Measurements from ENCODE around the gene TBCCD1. TPM values are rescaled to one million over a fixed set of nuclear protein-coding genes. Genes with fewer than 3 reads are reported as not detected.
"Not testable (repeated sequence)": the region's sequence is repeated elsewhere in the genome, so short reads cannot be mapped to it uniquely, and the experiment has no call there.

TBCCD1 gene
- total RNA-seq, 1 donor from 2014 or later, result 6.4 TPM

DNA sequence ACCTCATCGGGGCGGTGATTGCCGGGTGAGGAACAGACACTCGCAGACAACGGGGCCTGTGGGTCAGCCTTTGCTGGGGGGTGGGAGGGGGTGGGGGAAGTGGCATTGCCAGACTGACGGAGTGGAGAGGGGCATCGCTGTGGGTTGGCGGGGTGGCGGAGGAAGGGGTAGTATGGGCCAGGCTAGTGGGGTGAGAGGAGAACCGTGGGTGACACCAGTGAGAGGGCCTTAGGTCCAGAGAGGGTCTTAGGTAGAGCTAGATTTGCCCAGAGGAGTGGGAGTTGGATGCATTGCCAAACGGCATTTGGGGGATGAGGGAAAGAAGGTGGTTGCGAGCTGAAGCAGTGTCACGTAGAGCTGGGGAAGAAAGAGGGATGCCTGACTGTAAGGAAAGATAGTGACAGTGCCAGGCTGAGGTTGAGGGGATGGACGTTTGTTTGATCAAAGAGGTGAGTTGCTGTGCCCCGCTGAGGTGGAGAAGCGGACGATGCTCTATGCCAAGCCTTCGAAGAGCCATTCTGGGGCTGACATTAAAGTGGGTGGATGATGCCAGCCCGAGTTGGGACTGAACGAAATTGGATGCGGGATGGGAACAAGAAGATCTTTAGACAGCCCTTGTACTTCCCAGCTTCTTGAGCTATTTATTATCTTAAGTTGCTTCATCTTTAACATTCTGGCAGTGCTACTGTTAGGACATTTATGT lies 4.0 kb upstream of the TBCCD1 start:
- Histone ChIP-seq H3K27ac (peak overlapping the region; percentile 93 to 97), H3K4me3 (peak overlapping the region; percentile 98 to 99), H3K36me3 (peaks cover 11 to 35% of the 10 kb centered on the region in 2 donors), H3K27me3 (no peaks in the 10 kb centered on the region), H3K9me3 (no peaks in the 10 kb centered on the region), H3K4me1 (peaks cover 0 to 17% of the 10 kb centered on the region in 2 donors)
- DNase-seq (ENCODE audit: low spot score in 2 of 2), result no peak
- intact Hi-C loops (cut with DNase I), result loop anchor here (1.0 to 5.0 kb wide), 3 partner anchors 212 to 633 kb away; partner anchors contain the start of genes EIF4A2, ETV5 and TRA2B
- TF ChIP-seq, protein P1, sequence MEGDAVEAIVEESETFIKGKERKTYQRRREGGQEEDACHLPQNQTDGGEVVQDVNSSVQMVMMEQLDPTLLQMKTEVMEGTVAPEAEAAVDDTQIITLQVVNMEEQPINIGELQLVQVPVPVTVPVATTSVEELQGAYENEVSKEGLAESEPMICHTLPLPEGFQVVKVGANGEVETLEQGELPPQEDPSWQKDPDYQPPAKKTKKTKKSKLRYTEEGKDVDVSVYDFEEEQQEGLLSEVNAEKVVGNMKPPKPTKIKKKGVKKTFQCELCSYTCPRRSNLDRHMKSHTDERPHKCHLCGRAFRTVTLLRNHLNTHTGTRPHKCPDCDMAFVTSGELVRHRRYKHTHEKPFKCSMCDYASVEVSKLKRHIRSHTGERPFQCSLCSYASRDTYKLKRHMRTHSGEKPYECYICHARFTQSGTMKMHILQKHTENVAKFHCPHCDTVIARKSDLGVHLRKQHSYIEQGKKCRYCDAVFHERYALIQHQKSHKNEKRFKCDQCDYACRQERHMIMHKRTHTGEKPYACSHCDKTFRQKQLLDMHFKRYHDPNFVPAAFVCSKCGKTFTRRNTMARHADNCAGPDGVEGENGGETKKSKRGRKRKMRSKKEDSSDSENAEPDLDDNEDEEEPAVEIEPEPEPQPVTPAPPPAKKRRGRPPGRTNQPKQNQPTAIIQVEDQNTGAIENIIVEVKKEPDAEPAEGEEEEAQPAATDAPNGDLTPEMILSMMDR (IDR thresholded peaks at IDR 0.05), result no peak

DNA sequence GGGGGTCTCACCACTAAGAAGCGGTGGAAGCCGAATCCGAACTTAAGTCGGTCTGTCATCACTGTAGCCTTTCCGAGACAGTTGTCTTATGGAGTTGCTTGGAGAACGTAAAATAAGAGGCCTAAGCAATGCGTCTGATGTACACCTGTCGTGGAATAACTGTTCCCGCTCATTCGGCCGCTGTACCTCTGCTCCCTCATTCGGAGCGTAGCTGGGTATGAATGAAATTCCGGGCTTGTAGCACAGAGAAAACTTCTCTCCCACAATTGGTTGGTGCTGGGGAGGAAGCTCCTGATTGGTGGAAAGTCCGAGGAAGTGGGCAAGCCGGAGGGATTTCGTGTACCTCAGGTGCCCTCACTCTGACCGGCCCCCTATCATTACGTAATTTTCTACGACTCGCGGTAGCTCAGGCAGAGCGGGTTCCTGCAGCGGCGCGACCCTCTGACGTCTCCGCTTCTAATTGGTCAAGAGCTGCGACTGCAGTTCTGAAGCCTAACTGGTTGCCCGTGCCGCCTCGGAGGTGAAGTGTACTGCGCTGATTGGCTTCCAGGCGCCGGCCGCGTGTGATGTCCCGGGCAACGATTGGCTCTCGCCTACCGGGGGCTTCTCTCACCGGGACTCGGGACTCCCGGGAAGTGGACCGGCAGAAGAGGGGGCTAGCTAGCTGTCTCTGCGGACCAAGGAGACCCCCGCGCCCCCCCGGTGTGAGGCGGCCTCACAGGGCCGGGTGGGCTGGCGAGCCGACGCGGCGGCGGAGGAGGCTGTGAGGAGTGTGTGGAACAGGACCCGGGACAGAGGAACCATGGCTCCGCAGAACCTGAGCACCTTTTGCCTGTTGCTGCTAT lies 3.2 kb upstream of the TBCCD1 start, which contains the start of gene DNAJB11:
Gene DNAJB11 (plus strand): TSS at position 625 of the 845 bp plus-strand sequence. CDS start 178 bp downstream, at position 803.
- Histone ChIP-seq H3K27me3 (no peaks in the 10 kb centered on the region), H3K4me1 (peaks cover 0 to 21% of the 10 kb centered on the region in 2 donors), H3K4me3 (peak within 1 kb of the TSS; percentile 98 to 99), H3K9me3 (no peaks in the 10 kb centered on the region), H3K36me3 (peaks cover 6 to 27% of the 10 kb centered on the region in 2 donors), H3K27ac (peak within 1 kb of the TSS; percentile 93 to 97)
- TF ChIP-seq, protein P1 (IDR thresholded peaks at IDR 0.05), result no peak
- intact Hi-C loops (cut with DNase I), result loop anchor here (1.0 to 5.0 kb wide), 3 partner anchors 212 to 632 kb away; partner anchors contain the start of genes EIF4A2, ETV5 and TRA2B
- DNase-seq (ENCODE audit: low spot score in 2 of 2), result peak; percentile 97 to 100

DNA sequence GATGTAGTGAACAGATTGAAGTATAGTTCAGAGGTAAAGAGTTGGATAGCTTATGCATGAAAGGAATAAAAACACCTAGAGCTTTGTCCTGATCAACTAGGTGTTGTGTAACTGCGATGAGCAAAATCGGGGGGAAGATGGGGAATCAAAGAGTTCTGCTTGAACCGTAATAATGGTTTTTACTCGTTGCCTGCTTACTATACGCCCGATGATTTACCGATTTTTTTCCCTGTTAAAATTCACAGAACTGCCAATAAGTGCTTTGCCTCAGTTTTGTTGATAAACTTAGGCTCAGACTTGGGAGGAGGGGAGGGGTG lies 2.6 kb upstream of the TBCCD1 start:
- H3K27ac ChIP-seq, result peak overlapping the region; percentile 24 to 35
- peaks cover 6 to 25% of the 10 kb centered on the region in 2 donors for H3K36me3 ChIP-seq
- no peaks in the 10 kb centered on the region for H3K9me3 ChIP-seq
- peak overlapping the region; percentile 53 to 61 for H3K4me3 ChIP-seq
- intact Hi-C loops (cut with DNase I), result loop anchor here (1.0 to 10.0 kb wide), 5 partner anchors 213 to 1285 kb away; partner anchors contain the start of genes EIF4A2, ETV5, SENP2 and TRA2B
- H3K4me1 ChIP-seq, result peaks cover 0 to 21% of the 10 kb centered on the region in 2 donors
- no peaks in the 10 kb centered on the region for H3K27me3 ChIP-seq
- TF ChIP-seq, protein P1 (IDR thresholded peaks at IDR 0.05), result no peak
- no peak for DNase-seq (ENCODE audit: low spot score in 2 of 2)

DNA sequence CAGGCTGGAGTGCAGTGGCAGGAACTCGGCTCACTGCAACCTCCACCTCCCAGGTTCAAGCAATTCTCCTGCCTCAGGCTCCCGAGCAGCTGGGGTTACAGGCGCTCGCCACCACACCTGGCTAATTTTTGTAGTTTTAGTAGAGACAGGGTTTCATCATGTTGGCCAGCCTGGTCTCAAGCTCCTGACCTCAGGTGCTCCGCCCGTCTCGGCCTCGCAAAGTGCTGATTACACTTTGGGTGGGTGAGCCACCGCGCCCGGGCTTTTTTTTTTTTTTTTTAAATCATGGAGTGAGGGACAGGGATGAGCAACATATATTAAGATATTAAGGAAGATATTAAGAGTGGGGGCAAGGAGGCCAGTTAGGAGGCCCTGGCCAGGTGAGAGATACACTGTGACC lies 2.2 kb upstream of the TBCCD1 start:
- H3K9me3 ChIP-seq; DNase-seq (ENCODE audit: low spot score in 2 of 2); H3K27me3 ChIP-seq; H3K27ac ChIP-seq: not testable (repeated sequence)
- peaks cover 6 to 21% of the 10 kb centered on the region in 2 donors for H3K36me3 ChIP-seq
- intact Hi-C loops (cut with DNase I), result loop anchor here (10.0 kb wide), 2 partner anchors 985 to 1285 kb away; partner anchors contain the start of gene SENP2
- H3K4me3 ChIP-seq, result peak overlapping the region in 1 of 2 donors; percentile 53
- peaks cover 0 to 21% of the 10 kb centered on the region in 2 donors for H3K4me1 ChIP-seq

DNA sequence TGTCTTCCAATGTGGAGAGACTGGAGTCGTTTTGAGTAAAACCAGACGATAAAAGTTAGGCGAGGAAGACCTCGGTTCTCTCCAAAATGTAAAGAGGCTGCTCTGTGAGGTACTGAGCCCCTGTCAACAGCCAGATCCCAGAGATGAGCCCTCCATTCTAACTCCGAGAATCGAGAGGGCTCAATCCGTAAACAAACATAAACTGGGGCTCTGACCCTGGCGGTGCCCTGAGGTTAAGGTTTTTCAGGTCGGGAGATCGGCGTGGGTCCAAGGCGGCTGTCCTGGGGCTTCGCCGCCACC lies 417 bp downstream of the TBCCD1 start:
- Histone ChIP-seq H3K27me3 (no peaks in the 10 kb centered on the region), H3K4me1 (peaks cover 0 to 23% of the 10 kb centered on the region in 2 donors), H3K4me3 (peak overlapping the region; percentile 82 to 87), H3K9me3 (no peaks in the 10 kb centered on the region), H3K27ac (peak overlapping the region; percentile 77 to 79), H3K36me3 (peaks cover 3 to 4% of the 10 kb centered on the region in 2 donors)
- DNase-seq (ENCODE audit: low spot score in 2 of 2), result no peak
- intact Hi-C loops (cut with DNase I), result loop anchor here (1.0 to 10.0 kb wide), 3 partner anchors 51 to 1282 kb away; partner anchors contain the start of gene SENP2
- TF ChIP-seq, protein P1 (IDR thresholded peaks at IDR 0.05), result no peak
